Fibroblast of mammary gland (primary cell): ENCODE measurements around the gene IRF1.
A peak's percentile ranks its signal among the peaks of the same experiment; 100 is the strongest.

Source experiments
- DNase-seq: peaks from one replicate; pipeline ENCODE4 v3.0.0-alpha.2; 2010; ENCODE audit warnings: low read depth
- H3K4me3 ChIP-seq: 2 replicates; pipeline ENCODE4 v1.5.1; 2011; ENCODE audit warnings: low read depth, mild to moderate bottlenecking, low read length, moderate library complexity; ENCODE audit not compliant: control insufficient read depth
- TF ChIP-seq, protein P1 (sequence below): conservative IDR thresholded peaks from 2 replicates; pipeline ENCODE4 v1.5.1; 2011; ENCODE audit warnings: low read depth, low read length, inconsistent platforms; ENCODE audit not compliant: control insufficient read depth, insufficient read depth

Gene IRF1

DNA sequence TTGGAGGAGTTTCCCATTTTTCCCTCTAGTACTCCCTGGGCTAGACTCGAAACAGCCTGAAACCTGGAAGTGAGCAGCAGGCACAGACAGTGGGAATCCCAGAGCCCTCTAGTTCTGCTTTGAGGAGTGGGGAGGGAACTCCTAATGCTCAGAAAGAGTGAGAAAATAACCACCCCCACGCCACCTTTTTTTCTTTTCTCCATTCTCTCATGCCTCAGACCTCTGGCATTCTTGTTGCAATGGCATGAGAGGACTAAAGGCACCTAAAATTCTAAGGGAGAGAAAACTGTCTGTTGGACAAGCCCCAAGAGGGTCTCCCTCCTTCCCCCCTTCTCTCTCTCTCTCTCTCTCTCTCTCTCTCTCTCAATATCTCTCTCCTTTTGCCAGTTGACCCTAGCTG is 15.1 kb upstream of the IRF1 start:
- TF ChIP-seq, protein P1, sequence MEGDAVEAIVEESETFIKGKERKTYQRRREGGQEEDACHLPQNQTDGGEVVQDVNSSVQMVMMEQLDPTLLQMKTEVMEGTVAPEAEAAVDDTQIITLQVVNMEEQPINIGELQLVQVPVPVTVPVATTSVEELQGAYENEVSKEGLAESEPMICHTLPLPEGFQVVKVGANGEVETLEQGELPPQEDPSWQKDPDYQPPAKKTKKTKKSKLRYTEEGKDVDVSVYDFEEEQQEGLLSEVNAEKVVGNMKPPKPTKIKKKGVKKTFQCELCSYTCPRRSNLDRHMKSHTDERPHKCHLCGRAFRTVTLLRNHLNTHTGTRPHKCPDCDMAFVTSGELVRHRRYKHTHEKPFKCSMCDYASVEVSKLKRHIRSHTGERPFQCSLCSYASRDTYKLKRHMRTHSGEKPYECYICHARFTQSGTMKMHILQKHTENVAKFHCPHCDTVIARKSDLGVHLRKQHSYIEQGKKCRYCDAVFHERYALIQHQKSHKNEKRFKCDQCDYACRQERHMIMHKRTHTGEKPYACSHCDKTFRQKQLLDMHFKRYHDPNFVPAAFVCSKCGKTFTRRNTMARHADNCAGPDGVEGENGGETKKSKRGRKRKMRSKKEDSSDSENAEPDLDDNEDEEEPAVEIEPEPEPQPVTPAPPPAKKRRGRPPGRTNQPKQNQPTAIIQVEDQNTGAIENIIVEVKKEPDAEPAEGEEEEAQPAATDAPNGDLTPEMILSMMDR, result no peak
- no peak for DNase-seq
- H3K4me3 ChIP-seq, result no peak overlapping the region

DNA sequence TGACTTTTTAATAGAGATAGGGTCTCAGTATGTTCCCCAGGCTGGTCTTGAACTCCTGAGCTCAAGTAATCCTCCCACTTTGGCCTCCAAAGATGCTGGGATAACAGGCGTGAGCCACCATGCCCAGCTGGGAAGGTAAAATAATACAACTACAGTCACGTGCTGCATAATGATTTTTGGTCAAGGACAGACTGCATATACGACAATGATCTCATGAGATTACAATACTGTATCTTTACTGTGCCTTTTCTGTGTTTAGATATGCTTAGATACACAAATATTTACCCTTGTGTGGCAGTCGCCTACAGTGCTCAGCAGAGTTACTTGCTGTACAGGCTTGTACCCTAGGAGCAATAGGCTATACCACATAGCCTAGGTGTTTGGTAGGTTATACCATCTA is 14.2 kb upstream of the IRF1 start:
- no peak for DNase-seq
- no peak overlapping the region for H3K4me3 ChIP-seq
- TF ChIP-seq, protein P1, result no peak

DNA sequence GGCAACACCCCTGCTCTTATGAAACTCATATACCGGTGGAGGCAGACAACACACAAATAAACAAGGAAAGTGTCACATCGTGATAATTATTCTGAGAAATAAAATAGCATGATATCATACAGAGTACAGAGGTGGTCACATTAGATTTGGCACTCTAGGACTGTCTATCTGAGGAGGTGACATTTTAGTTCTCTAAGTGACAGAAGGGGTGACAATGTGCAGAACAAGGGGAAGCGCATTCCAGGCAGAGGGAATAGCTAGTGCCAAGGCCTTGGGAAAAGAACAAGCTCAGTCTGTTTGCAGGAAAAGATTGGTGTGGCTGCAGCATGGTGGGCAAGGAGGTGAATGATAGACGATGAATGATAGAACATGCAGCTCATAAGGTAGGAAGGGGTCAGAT is 12.7 kb upstream of the IRF1 start:
- TF ChIP-seq, protein P1, result no peak
- DNase-seq, result no peak
- no peak overlapping the region for H3K4me3 ChIP-seq

DNA sequence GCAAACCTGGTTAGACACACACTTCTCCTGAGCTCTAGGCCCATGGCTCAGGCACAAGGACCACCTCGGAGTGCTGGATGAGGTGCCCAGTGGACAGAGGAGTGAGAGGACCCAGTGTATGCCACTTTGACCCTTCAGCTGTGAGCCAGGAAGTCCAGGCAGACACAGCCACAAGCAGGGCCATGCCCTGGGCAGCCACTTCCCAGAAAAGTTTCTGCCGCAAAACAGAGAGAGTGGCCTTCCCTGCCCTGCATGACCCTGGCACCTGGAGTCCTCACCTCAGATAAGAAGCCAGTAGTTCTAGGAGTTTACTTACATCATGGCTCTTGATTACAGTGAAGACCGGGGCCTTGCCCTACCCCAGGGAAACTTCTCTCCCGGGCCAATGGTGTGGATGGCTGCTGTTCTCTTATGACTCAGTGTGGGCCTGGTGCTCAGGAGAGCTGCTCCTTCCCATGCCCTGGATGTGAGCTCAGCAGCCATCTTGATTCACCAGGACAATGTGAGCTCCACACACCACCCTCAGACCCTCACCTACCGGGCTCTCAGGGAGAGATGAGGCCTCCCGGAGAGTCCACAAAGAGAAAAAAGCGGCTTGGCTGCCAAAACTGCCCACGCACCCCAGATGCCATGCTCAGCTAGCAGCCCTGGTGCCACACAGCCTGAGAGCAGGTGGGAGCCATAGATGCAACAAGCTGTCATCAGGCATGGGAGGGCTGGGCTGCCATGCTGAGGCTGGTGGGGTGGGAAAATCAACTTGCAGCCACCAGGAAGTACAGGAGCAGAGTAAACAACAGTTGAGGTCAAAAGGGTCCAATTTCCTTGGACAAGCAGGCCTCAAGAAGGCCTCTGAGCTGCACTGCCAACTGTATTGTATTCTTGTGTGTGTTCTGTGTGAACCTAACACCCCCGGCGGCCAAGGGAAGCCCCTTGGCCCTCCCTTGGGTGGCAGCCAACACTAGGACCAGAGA is 11.7 kb upstream of the IRF1 start:
- TF ChIP-seq, protein P1, result no peak
- peak; percentile 57 for DNase-seq
- H3K4me3 ChIP-seq, result no peak overlapping the region

DNA sequence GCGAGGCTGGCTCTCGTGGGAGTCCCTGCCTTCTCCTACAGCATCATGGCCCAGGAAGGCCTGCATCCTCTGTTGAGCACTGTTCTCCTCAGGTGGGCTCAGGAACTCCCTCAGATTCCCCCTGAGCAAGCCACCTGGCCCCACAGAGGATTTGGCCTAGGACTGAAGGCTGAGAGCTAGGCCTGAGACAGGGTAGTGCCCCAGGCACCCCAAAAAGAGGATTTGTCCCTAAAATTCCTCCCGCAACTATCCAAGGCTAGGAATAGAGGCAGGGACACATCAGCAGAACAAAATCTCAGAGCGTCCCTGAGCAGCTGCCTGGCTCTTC is 11.0 kb upstream of the IRF1 start:
- TF ChIP-seq, protein P1, result no peak
- no peak for DNase-seq
- no peak overlapping the region for H3K4me3 ChIP-seq

DNA sequence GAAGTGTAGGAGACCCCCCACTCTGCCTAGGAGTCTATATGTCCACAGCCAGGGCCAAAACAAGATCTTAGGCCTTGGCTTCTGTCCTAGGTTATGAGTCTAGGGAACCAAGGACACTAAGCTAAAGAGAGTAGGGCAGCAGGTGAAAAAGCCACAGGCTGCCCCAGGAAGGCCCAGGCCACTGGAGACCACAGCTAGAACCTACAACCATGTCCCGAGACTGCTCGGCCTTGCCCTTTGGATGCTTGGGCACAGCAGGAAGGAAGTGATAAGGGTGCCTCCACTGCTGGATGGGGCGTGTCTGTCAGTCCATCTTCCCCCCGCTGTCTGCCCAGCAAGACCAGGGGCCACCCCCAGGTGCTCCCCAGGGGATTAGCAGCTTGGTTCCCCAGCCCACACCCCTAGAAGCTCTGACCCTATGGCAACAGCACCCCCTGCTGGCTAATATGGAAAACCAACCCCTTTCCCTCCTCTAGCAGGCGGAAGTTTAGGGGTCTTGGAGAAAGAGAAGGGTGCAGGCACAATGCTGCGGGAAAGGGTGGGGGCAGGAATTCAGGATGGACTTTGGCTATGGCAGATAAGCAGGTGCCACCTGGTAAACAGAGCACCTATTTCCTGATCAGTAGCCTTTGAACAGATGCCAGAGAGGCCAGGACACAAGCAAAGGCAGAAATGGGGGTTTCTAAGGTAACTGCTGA is 10.5 kb upstream of the IRF1 start:
- TF ChIP-seq, protein P1, result peak; percentile 84
- H3K4me3 ChIP-seq, result no peak overlapping the region
- DNase-seq, result peak; percentile 57
